ENCODE results near the gene UGT1A10.

The UGT1A10 gene

GRCh38 chr2:233822101-233822771, 186.0 kb downstream of the UGT1A10 start:
- DNase-seq (ENCODE audit: low spot score), result no peak
